Activated T-cell treated with anti-CD3 and anti-CD28 coated beads for 4 hours (primary cell): ENCODE results near the gene HBA1.
"Not testable (repeated sequence)": the region's sequence is repeated elsewhere in the genome, so short reads cannot be mapped to it uniquely, and the experiment has no call there.

ENCODE experiments used
- DNase-seq: peaks from one replicate; pipeline ENCODE4 v3.0.0-alpha.2; 2020

Gene HBA1

GRCh38 chr16:176477-177382, at the start of gene HBA1:
Gene HBA1, plus strand, starts transcription at chr16:176680. Its CDS starts 37 bp downstream, at chr16:176717.
- not testable (repeated sequence) for DNase-seq

- no peak for DNase-seq
Measured at GRCh38 chr16:129075-129474, 47.4 kb upstream of the HBA1 start.

- no peak for DNase-seq
Measured at GRCh38 chr16:130533-131173, 45.8 kb upstream of the HBA1 start.

GRCh38 chr16:132120-132519, 44.4 kb upstream of the HBA1 start:
- DNase-seq, result no peak

GRCh38 chr16:133716-134115, 42.8 kb upstream of the HBA1 start:
- DNase-seq, result no peak

GRCh38 chr16:138049-138417, 38.4 kb upstream of the HBA1 start:
- DNase-seq, result peak; percentile 13

GRCh38 chr16:140175-140857, 36.2 kb upstream of the HBA1 start:
- DNase-seq, result no peak

- no peak for DNase-seq
Measured at GRCh38 chr16:142405-142967, 34.0 kb upstream of the HBA1 start.

- no peak for DNase-seq
Measured at GRCh38 chr16:143047-143446, 33.4 kb upstream of the HBA1 start.

- DNase-seq, result no peak
Measured at GRCh38 chr16:143456-143855, 33.0 kb upstream of the HBA1 start.

- no peak for DNase-seq
Measured at GRCh38 chr16:144797-145252, 31.7 kb upstream of the HBA1 start.

GRCh38 chr16:146646-147045, 29.8 kb upstream of the HBA1 start:
- no peak for DNase-seq

GRCh38 chr16:149024-149660, 27.3 kb upstream of the HBA1 start:
- DNase-seq, result no peak

- no peak for DNase-seq
Measured at GRCh38 chr16:152141-153128, 24.0 kb upstream of the HBA1 start, which contains the start of gene HBZ. Gene HBZ, plus strand, starts transcription at chr16:152644. Its CDS starts 266 bp downstream, at chr16:152910.

- not testable (repeated sequence) for DNase-seq
Measured at GRCh38 chr16:153129-153521, 23.4 kb upstream of the HBA1 start.

GRCh38 chr16:153550-154216, 22.8 kb upstream of the HBA1 start:
- DNase-seq, result not testable (repeated sequence)

GRCh38 chr16:154217-155030, 22.1 kb upstream of the HBA1 start:
- DNase-seq, result no peak

- DNase-seq, result no peak
Measured at GRCh38 chr16:155031-155398, 21.5 kb upstream of the HBA1 start.

- DNase-seq, result no peak
Measured at GRCh38 chr16:159136-159849, 17.2 kb upstream of the HBA1 start.
